IMR-90 (cell line): ENCODE data around the gene BMERB1.
"Not testable (repeated sequence)": the region's sequence is repeated elsewhere in the genome, so short reads cannot be mapped to it uniquely, and the experiment has no call there.

ENCODE experiments used
- BHLHE40 ChIP-seq: fragments of 150-350 bp; IDR thresholded peaks from 2 replicates; pipeline ENCODE4 v1.6.1; 2016; ENCODE audit warnings: mild to moderate bottlenecking, low read depth, low read length
- CEBPB ChIP-seq: IDR thresholded peaks from 2 replicates; pipeline ENCODE4 v1.6.1; 2012; ENCODE audit warnings: low read depth, low read length, improper control_type of control experiment
- CHD1 ChIP-seq: IDR thresholded peaks from 2 replicates; pipeline ENCODE4 v1.6.1; 2012; ENCODE audit warnings: low read depth, low read length, improper control_type of control experiment
- FOS ChIP-seq: fragments of 150-350 bp; IDR thresholded peaks from 2 replicates; pipeline ENCODE4 v1.6.1; 2016; ENCODE audit warnings: low read depth, low read length
- MAFK ChIP-seq: IDR thresholded peaks from 2 replicates; pipeline ENCODE4 v1.6.1; 2012; ENCODE audit warnings: low read depth, low read length, improper control_type of control experiment
- MAZ ChIP-seq: IDR thresholded peaks from 2 replicates; pipeline ENCODE4 v1.6.1; 2012; ENCODE audit warnings: low read depth, mild to moderate bottlenecking, low read length, improper control_type of control experiment, moderate library complexity, borderline replicate concordance
- NFE2L2 ChIP-seq: fragments of 150-350 bp; IDR thresholded peaks from 2 replicates; pipeline ENCODE4 v1.6.1; 2016; ENCODE audit warnings: low read depth, mild to moderate bottlenecking, low read length
- POLR2A ChIP-seq: IDR thresholded peaks from 2 replicates; pipeline ENCODE4 v1.6.1; 2012; ENCODE audit warnings: mild to moderate bottlenecking, low read depth, low read length
- RAD21 ChIP-seq: IDR thresholded peaks from 2 replicates; pipeline ENCODE4 v1.6.1; 2012; ENCODE audit warnings: low read length, improper control_type of control experiment
- RCOR1 ChIP-seq: IDR thresholded peaks from 2 replicates; pipeline ENCODE4 v1.6.1; 2012; ENCODE audit warnings: mild to moderate bottlenecking, low read length, improper control_type of control experiment; ENCODE audit not compliant: insufficient replicate concordance
- RFX5 ChIP-seq: IDR thresholded peaks from 2 replicates; pipeline ENCODE4 v1.8.0; 2012; ENCODE audit warnings: low read depth, mild to moderate bottlenecking, low read length, moderate library complexity
- SMC3 ChIP-seq: fragments of 150-350 bp; IDR thresholded peaks from 2 replicates; pipeline ENCODE4 v1.6.1; 2016; ENCODE audit warnings: low read depth, mild to moderate bottlenecking, antibody characterized with exemption, low read length, moderate library complexity
- TF ChIP-seq, protein P1 (sequence below): conservative IDR thresholded peaks from 2 replicates; pipeline ENCODE4 v1.5.1; 2012; ENCODE audit warnings: mild to moderate bottlenecking, low read depth, low read length, improper control_type of control experiment
- TF ChIP-seq, protein P2 (sequence below): fragments of 150-350 bp; IDR thresholded peaks from 2 replicates; pipeline ENCODE4 v1.6.1; 2017; ENCODE audit warnings: mild to moderate bottlenecking, antibody characterized with exemption, low read length, low read depth

DNA sequence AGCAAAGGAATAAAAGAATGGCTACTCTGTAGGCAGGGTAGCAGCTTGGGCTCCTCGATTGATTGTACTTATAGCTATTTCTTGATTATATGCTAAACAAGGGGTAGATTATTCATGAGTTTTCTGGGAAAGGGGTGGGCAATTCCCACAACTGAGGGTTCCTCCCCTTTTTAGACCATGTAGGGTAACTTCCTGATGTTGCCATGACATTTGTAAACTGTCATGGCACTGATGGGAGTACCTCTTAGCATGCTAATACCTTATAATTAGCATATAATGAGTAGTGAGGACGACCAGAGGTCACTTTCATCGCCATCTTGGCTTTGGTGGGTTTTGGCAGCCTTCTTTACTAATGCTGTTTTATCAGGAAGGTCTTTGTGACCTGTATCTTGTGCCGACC lies 136.3 kb downstream of the BMERB1 start:
- TF ChIP-seq POLR2A, SMC3, MAZ, BHLHE40, MAFK, RFX5, FOS, CEBPB, CHD1, RCOR1, NFE2L2, RAD21: not testable (repeated sequence)
- TF ChIP-seq, protein P1, sequence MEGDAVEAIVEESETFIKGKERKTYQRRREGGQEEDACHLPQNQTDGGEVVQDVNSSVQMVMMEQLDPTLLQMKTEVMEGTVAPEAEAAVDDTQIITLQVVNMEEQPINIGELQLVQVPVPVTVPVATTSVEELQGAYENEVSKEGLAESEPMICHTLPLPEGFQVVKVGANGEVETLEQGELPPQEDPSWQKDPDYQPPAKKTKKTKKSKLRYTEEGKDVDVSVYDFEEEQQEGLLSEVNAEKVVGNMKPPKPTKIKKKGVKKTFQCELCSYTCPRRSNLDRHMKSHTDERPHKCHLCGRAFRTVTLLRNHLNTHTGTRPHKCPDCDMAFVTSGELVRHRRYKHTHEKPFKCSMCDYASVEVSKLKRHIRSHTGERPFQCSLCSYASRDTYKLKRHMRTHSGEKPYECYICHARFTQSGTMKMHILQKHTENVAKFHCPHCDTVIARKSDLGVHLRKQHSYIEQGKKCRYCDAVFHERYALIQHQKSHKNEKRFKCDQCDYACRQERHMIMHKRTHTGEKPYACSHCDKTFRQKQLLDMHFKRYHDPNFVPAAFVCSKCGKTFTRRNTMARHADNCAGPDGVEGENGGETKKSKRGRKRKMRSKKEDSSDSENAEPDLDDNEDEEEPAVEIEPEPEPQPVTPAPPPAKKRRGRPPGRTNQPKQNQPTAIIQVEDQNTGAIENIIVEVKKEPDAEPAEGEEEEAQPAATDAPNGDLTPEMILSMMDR = not testable (repeated sequence)
- TF ChIP-seq, protein P2, sequence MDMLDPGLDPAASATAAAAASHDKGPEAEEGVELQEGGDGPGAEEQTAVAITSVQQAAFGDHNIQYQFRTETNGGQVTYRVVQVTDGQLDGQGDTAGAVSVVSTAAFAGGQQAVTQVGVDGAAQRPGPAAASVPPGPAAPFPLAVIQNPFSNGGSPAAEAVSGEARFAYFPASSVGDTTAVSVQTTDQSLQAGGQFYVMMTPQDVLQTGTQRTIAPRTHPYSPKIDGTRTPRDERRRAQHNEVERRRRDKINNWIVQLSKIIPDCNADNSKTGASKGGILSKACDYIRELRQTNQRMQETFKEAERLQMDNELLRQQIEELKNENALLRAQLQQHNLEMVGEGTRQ = not testable (repeated sequence)
